Epithelial cell of proximal tubule (primary cell): ENCODE measurements around the gene DNAH14. TPM values are rescaled to one million over a fixed set of nuclear protein-coding genes. Genes with fewer than 3 reads are reported as not detected.
A peak's percentile ranks its signal among the peaks of the same experiment; 100 is the strongest.
"Not testable (repeated sequence)": the region's sequence is repeated elsewhere in the genome, so short reads cannot be mapped to it uniquely, and the experiment has no call there.

Experiments used
- DNase-seq: peaks from one replicate; pipeline ENCODE4 v3.0.0-alpha.2; 2011; ENCODE audit warnings: low read depth
- H3K4me3 ChIP-seq: 2 replicates; pipeline ENCODE4 v1.5.1; 2011; ENCODE audit warnings: low read depth, mild to moderate bottlenecking, low read length
- total RNA-seq: library from RNA; depleted of rRNA; stranded (reverse); fragments of >200 nt; gene quantifications from 2 replicates; pipeline ENCODE4 v1.2.3, GENCODE V29; 2015
- TF ChIP-seq, protein P1 (sequence below): conservative IDR thresholded peaks from 2 replicates; pipeline ENCODE4 v1.5.1; 2012; ENCODE audit warnings: low read depth, mild to moderate bottlenecking, low read length

DNAH14 gene
- total RNA-seq, 1 donor from 2014 or later: 20.8 TPM

DNA sequence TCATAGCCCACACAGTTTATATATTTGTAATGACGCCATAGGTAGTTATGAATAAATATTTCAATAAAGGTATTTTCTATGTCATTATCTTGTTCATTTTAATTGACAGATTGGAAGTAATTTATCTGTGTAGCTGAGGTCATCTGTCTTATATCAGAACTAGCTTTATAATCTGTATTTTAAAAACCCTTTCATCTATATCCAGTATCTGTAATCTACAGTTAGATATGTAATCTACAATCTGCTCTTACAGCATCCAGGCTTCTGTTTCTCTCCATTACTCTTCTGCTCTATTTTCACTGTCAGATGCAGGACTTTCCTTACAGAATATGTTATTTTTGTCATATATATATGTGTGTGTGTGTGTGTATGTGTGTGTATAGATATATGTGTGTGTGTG is 360.8 kb downstream of the DNAH14 start:
- DNase-seq: no peak
- no peak overlapping the region for H3K4me3 ChIP-seq
- TF ChIP-seq, protein P1, sequence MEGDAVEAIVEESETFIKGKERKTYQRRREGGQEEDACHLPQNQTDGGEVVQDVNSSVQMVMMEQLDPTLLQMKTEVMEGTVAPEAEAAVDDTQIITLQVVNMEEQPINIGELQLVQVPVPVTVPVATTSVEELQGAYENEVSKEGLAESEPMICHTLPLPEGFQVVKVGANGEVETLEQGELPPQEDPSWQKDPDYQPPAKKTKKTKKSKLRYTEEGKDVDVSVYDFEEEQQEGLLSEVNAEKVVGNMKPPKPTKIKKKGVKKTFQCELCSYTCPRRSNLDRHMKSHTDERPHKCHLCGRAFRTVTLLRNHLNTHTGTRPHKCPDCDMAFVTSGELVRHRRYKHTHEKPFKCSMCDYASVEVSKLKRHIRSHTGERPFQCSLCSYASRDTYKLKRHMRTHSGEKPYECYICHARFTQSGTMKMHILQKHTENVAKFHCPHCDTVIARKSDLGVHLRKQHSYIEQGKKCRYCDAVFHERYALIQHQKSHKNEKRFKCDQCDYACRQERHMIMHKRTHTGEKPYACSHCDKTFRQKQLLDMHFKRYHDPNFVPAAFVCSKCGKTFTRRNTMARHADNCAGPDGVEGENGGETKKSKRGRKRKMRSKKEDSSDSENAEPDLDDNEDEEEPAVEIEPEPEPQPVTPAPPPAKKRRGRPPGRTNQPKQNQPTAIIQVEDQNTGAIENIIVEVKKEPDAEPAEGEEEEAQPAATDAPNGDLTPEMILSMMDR: no peak

DNA sequence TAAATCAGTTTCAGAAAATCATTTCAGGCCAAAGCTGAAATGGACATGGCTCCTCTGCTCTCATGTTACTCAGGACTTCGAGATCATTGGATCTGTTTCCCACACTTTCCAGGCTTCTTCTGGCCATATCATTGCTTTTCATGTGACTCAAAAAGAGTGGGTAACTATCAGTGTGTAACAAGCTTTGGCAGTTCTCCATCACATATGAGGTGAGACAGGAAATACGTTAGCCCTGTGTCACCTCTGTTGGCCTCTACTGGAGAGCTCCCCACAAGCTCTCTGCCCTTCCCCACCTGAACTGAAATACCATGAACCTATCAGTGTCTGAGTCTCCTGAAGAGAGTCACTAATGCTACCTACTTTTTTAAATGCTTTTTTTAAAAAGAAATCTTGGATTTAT is 370.1 kb downstream of the DNAH14 start:
- no peak overlapping the region for H3K4me3 ChIP-seq
- DNase-seq: peak; percentile 44

DNA sequence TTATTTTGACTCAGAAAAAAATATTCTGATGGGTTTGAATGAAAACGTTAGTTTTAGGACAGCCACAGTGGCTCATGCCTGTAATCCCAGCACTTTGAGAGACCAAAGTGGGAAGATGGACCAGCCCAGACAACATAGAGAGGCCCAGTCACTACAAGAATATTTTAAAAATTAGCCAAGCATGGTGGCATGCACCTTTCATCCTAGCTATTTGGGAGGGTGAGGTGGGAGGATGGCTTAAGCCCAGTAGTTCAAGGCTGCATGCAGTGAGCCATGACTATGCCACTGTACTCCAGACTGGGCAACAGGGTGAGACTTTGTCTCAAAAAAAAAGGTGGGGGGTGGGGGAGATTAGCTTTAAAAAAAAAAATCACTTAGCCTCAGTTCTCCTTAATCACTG is 370.9 kb downstream of the DNAH14 start:
- no peak overlapping the region for H3K4me3 ChIP-seq
- TF ChIP-seq, protein P1: no peak
- no peak for DNase-seq

More for the DNA sequence above, 370.1 kb downstream of the DNAH14 start:
- TF ChIP-seq, protein P1: no peak

DNA sequence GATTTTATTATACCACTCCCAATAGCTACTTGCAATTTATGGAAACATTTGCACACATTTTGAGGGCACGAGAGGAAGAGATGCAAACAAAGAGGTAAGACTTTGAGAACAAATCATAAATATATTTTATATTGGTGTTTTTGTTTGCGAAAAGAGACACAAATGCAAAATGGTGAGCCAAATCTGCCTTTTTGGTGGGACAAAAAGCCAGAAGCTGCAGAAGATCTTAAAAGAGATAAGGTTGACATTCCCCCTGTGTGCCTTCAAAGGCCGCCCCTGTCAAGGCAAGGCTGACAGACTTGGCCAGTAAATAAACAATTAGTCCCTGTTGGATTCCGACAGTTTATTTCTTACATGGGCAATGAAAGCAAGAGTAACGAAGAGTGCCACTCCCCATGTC is 375.5 kb downstream of the DNAH14 start:
- H3K4me3 ChIP-seq: no peak overlapping the region
- no peak for DNase-seq
- TF ChIP-seq, protein P1: no peak

DNA sequence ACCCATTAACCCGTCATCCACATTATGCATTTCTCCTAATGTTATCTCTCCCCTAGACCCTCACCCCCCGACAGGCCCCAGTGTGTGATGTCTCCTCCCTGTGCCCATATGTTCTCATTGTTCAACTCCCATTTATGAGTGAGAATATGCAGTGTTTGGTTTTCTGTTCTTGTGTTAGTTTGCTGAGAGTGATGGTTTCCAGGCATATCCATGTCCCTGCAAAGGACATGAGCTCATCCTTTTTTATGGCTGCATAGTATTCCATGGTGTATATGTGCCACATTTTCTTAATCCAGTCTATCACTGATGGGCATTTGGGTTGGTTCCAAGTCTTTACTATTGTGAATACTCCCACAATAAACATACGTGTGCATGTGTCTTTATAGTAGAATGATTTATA is 381.1 kb downstream of the DNAH14 start:
- not testable (repeated sequence) for DNase-seq, H3K4me3 ChIP-seq

DNA sequence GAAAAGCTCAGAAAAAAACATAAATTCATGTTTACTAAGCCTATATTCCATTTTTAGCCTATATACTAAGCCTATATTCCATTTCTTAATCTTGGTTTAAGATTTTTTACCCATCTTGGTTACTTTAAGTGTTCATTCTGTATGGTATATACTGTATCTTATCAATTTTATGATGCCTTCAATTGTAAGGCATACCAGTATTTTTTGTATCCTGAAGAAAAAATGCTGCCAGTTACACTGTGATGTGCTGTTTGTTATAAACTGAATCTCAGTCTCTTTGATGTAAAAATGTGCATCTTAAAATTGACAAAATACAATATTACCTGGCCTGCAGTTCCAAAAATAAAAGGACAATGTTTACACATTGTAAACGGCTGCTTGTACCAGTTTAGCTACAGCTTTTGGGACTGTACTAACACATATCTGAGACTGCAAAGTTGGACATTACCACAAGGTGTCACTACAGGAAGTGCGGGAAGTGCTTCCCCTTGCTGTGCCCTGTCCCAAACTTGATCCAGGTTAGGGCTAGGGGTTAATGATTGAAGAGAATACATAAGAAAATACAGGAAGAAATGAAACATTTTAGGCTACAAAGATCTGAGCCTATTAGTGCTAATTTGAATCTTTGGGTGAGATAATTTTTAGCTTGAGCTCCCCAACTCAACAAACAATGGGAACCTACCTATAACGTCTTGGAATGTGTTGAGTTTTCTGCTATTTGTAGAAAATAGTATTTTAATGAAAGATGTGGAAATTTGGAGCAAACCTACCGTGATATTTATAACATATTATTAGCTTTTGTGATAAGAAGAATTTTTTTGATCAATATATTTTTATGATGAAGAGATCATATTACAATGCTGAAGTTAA is 389.5 kb downstream of the DNAH14 start:
- TF ChIP-seq, protein P1: peak; percentile 89
- H3K4me3 ChIP-seq: no peak overlapping the region
- peak; percentile 22 for DNase-seq

DNA sequence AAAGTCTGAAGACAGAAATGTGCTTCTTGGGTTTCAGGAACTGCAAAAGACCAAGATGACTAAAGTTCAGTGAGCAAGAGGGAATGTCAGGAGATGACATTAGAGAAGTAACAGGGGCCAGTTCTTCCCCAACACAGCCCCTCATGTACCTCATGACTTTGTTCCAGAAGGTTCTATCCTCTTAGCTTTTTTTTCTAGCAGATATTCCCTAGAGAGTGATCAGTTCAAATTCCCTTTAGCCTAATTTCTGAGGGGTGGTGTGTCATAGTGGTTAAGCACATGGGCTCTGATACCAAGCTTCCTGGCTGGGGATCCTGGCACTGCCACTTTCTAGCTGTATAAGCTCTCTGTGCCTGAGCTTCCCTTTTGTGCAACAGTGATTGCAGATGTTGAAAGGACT is 390.4 kb downstream of the DNAH14 start:
- DNase-seq: no peak

More for the DNA sequence above, 390.4 kb downstream of the DNAH14 start:
- H3K4me3 ChIP-seq: no peak overlapping the region
- TF ChIP-seq, protein P1: no peak
